Ishikawa (cell line): ENCODE measurements around the gene MACROD2.
A peak's percentile ranks its signal among the peaks of the same experiment; 100 is the strongest.

ENCODE experiments used
- CREB1 ChIP-seq: IDR thresholded peaks from 2 replicates; pipeline ENCODE4 v1.6.1; 2012; ENCODE audit warnings: low read depth
- EGR1 ChIP-seq: IDR thresholded peaks from 2 replicates; pipeline ENCODE4 v1.6.1; 2012
- EP300 ChIP-seq: IDR thresholded peaks from 2 replicates; pipeline ENCODE4 v1.6.1; 2012; ENCODE audit warnings: borderline replicate concordance
- RAD21 ChIP-seq: IDR thresholded peaks from 2 replicates; pipeline ENCODE4 v1.6.1; 2012; ENCODE audit warnings: low read depth
- TAF1 ChIP-seq: IDR thresholded peaks from 2 replicates; pipeline ENCODE4 v1.6.1; 2012; ENCODE audit warnings: low read depth, mild to moderate bottlenecking
- ZBTB7A ChIP-seq: IDR thresholded peaks from 2 replicates; pipeline ENCODE4 v1.6.1; 2012; ENCODE audit warnings: low read depth
- TF ChIP-seq, protein P1 (sequence below): IDR thresholded peaks from 2 replicates; pipeline ENCODE4 v1.6.1; 2012
- TF ChIP-seq, protein P2 (sequence below): IDR thresholded peaks from 2 replicates; pipeline ENCODE4 v1.6.1; 2012

- TF ChIP-seq EP300 (no peak), RAD21 (peak; percentile 71), ZBTB7A (no peak), EGR1 (no peak), CREB1 (no peak), TAF1 (no peak)
- TF ChIP-seq, protein P1, sequence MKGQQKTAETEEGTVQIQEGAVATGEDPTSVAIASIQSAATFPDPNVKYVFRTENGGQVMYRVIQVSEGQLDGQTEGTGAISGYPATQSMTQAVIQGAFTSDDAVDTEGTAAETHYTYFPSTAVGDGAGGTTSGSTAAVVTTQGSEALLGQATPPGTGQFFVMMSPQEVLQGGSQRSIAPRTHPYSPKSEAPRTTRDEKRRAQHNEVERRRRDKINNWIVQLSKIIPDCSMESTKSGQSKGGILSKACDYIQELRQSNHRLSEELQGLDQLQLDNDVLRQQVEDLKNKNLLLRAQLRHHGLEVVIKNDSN: no peak
- TF ChIP-seq, protein P2, sequence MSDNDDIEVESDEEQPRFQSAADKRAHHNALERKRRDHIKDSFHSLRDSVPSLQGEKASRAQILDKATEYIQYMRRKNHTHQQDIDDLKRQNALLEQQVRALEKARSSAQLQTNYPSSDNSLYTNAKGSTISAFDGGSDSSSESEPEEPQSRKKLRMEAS: no peak
These were observed 146.9 kb downstream of the MACROD2 start for GRCh38 chr20:14142171-14142570.
